Tibial nerve (tissue), 4 donors: ENCODE data around the gene PPP2R2C.

Source experiments
- CTCF ChIP-seq, 5 experiments: fragments of 200-600 bp in 3 of 5; fragments of 450-650 bp in 2 of 5; sonication (generic) in 3 of 5; IDR thresholded peaks; one replicate each; pipeline ENCODE4 v1.5.1; 2016 to 2019; ENCODE audit warnings: antibody characterized with exemption in 5 of 5, mild to moderate bottlenecking in 3 of 5, moderate library complexity in 2 of 5
- EP300 ChIP-seq, 2 donors: sonication (generic); formaldehyde crosslinking; IDR thresholded peaks; one replicate each; pipeline ENCODE4 v1.6.1; 2017; ENCODE audit warnings: antibody characterized with exemption in 2 of 2, mild to moderate bottlenecking in 1 of 2
- POLR2A ChIP-seq, 2 donors: fragments of 450-650 bp; IDR thresholded peaks; one replicate each; pipeline ENCODE4 v1.6.1; 2017; ENCODE audit warnings: antibody characterized with exemption in 2 of 2, mild to moderate bottlenecking in 2 of 2, moderate library complexity in 2 of 2

- no peak for TF ChIP-seq CTCF (IDR thresholded peaks at IDR 0.05)
- TF ChIP-seq POLR2A (IDR thresholded peaks at IDR 0.05), result no peak
- TF ChIP-seq EP300 (IDR thresholded peaks at IDR 0.05), result no peak
These were observed 23.3 kb upstream of the PPP2R2C start for GRCh38 chr4:6495736-6496135.
